GM19395 (cell line): ENCODE data around the gene MLN.
"Not testable (repeated sequence)": the region's sequence is repeated elsewhere in the genome, so short reads cannot be mapped to it uniquely, and the experiment has no call there.

ENCODE experiments used
- ATAC-seq: cut with Tn5 transposase; IDR thresholded peaks from one replicate; pipeline ENCODE4 v1.9.1; 2021; ENCODE audit warnings: mild to moderate bottlenecking, moderate library complexity; ENCODE audit not compliant: unreplicated experiment

The MLN gene

DNA sequence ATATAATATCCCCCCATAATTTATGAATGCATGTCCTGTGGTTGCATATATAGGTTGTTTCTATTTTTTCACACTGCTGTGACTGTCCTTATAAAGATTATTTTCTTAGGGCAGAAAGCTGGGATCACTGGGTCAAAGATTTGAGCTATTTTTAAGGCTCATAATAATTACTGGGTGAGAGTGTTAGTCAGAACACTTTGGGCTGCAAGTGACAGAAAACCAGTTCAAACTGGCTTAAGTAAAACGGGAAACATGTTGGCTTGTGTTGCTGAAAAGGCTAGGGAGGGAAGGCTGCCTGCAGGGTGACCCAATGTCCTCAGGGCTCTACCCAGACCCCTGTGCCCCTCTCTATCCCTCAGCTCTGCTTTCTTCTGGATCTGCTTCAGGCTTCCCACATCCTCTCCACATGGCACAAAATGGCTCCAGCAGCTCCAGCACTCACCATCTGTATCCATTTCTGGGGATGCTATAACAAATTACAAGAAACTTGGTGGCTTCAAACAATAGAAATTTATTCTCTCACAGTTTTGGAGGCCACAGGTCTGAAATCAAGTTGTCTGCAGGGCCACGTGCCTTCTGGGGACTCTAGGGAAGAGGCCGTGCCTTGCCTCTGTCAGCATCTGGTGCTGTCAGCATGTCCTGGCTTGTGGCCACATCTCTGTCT lies 33.1 kb upstream of the MLN start:
- no peak for ATAC-seq

DNA sequence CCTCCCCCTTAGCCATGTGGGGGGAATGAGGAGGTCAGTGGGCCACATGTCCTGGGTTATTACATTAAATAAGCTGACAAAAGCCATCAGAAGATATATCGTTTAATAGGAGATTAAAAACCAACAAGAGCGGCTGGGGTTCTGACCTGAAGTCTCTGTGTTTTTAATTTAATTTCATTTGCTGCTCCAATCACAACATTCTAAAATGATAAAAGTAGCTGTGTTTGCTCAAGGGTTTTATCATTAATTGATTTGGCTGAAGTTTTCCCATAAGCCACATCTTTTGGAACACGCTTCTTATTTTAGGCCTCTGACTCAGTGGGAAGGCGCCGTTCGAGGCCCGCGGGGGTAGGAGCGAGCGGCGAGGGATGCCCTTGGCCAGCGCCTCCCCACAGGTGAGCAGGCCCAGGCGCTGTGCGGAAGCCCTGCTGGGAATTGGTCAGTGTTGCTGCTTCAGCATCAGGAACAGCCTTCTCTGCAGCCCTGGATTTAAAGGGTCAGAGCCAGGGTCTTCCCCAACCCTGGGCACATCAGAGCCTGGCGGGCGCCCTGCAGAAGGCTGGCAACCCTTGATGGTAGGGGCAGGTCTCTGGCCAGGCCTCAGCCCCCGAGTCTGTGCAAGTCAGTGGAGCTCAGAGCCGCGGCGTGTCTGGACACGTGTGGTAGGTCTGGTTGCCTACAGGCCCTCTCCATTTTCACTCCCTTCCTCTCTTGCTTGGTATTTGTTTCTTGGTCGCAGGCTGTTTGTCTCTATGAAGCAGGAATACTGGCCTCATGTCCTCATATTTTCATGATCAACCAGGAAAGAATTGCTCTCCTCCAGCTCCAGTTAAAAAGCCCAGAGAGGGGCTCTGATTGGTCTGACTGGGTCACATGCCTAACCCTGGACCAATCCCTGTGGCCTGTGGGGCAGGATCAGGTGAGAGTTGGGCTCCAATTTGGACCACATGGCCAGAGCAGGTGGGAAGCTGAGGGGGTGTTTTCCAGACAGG lies 30.9 kb upstream of the MLN start:
- no peak for ATAC-seq

DNA sequence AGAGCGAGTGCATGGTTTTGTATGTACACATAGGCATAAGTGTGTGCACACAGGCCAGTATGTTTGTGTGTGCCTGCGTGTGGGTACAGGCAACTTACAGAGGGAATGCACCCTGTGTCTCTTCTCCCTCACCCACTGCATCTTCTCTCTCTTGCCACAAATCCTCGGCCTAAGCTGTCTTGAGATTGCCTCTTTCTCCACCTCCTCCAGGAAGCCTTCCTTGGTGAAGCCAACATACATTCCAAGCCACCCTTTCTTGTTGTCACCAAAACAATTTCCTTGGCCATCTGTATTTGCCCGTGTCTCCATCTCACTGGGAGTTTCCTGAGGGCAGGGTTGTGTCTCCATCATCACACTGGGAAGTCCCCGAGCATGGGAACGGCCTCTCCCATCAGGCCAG lies 29.8 kb upstream of the MLN start:
- no peak for ATAC-seq

DNA sequence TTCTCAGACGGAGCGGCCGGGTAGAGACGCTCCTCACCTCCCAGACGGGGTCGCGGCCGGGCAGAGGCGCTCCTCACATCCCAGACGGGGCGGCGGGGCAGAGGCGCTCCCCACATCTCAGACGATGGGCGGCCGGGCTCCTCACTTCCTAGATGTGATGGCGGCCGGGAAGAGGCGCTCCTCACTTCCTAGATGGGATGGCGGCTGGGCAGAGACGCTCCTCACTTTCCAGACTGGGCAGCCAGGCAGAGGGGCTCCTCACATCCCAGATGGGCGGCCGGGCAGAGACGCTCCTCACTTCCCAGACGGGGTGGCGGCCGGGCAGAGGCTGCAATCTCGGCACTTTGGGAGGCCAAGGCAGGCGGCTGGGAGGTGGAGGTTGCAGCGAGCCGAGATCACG lies 29.0 kb upstream of the MLN start:
- ATAC-seq, result not testable (repeated sequence)

DNA sequence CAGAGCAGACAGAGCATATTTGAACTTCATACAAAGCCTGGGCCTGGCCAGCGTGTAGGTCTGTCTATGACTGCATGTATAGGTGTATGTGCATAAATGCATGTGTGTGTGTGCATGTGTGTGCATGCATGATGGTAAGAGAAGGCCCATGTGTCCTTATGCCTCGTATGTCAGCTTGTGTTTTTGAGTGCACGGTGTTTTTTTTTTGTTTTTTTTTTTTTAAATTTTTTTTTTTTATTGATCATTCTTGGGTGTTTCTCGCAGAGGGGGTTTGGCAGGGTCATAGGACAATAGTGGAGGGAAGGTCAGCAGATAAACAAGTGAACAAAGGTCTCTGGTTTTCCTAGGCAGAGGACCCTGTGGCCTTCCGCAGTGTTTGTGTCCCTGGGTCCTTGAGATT lies 27.9 kb upstream of the MLN start:
- not testable (repeated sequence) for ATAC-seq

DNA sequence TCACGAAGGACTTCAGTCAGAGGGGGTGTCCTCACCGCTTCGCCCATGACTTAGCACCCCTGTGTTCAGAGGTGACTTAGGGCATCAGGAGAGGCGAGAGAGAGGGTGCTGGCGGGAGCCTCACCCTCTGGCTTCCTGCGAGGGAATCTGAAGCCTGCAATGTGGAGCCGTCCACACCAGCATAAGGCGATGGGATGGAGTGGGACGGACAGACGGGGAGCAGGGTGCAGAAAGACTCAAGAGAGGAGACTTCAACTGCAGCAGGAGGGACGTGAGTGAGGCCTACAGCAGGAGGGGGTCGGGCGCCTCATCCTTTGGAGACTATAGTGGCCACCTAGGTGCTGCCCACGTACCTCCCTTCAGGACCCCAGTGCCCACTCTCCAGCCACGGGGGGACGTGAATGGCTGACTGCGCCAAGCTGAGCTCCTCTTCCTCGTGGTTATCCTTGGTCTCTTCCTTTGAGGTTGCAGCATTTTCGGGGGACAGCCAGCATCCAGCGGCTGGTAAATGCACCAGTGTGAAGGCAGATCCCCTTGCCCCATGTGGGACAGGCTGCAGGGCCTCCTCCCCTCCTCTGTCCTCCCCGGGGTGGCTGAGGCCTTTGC lies 26.9 kb upstream of the MLN start:
- no peak for ATAC-seq

DNA sequence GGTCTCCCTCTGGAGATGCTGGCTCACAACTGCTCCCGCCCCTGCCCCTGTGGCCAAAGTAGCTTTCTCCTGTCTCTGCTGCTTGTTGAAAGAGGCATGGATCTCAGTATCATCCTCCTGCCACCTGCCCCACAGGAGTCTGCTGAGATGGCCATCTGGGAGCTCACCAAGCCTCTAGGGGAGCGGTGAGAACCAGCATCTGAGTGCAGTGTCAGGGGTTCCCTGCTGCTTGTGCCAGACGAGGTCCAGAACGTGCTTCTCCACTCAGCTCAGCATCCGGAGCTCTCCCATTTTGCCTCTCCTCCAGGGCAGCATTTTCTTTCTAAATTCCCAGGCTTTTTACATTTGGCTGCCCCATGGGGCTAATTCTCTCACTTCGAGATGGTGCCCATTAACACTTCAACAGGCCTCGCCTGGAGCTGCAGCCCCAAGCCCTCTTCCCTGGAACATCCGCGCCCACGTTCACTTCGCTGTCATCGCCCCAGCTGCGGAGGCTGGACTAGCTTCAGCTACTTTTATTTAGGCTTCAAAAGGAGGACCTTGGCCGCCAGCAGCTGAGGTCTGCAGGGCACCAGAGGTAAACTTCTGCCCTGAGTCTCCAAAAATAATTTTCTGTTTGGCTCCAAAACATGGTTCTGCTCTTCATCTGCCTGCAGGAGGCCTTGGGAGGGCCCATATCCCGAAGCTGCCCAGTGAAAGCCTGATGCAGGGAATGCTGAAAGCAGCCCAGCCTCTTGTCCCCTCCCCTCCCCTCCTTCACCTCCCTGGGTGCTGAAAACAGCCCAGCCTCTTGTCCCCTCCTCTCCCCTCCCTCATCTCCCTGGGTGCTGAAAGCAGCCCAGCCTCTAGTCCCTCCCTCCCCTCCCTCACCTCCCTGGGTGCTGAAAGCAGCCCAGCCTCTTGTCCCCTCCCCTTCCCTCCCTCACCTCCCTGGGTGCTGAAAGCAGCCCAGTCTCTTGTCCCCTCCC lies 25.2 kb upstream of the MLN start:
- ATAC-seq, result no peak

DNA sequence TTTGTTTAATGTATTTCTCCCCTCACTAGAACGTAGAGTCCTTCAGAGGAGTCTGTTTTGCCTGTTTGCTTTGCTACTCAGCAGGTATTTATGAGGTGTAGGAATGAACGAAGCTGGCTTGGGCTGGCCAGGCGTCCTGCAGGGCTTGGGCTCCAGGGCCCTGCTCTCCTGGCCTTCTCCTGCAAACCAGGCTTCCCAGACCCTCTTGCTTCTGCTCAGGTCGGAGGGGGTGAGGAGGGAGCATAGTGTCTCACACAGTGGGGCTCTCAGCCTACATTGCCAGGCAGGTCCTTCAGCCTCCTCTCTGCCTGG lies 24.6 kb upstream of the MLN start:
- ATAC-seq, result no peak

DNA sequence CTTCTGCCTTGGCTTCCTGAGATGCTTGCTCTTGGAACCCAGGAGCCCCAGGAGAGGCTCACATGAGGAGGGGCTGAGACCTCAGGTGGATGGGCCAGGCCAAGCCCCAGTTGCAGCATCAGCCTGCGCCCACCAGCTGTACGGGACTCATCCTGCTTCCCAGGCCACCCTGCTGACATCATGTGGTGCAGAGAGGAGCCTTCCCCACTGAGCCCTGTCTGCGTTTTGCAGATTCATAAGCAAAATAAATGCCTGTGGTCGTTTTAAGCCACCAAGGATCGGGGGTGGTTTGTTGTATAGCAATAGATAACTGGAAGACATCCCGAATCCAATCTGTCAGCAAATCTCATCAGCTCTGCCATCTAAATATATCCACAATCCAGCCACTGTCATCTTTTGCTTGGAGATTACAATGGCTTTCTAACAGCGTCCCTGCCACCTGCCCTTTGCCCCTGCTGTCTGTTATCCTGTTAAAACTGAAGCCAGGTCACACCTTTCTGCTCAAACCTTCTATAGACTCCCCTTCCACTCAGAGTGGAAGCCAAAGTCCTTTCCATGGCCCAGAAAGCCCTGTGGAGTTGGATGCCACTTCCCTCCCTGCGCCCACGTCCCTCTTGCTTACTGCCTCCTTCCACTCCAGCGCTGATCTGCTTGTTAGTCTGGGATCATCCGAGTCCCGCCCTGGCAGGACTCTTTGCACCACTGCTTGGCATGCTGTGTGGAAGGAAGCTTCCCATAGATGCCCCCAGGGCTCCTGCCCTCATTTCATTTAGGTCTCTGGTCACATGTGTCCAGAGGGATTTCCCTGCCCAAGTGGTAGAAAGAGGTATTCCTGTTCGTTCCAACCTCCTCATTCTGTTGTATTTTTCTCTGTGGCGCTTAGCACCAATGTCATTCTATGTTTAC lies 24.0 kb upstream of the MLN start:
- no peak for ATAC-seq

DNA sequence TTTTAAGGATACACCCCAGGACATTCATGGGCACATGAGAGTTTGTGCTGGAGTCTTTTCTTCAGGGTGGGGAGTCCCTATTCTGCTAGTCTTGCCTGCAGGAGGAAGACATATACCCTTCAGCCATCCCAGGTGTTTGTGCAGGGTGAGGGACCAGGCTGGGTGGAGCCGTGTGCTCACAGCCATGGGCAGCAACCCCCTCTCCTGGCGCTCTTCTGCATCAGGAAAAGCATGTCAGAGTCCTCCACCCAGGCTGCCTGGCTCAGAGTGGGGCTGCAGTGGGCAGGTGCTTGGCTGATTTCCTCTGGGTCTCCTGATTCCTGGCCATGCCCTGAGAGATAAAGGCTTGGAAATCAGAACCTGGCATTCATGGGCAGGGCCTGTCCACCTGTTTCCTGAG lies 22.7 kb upstream of the MLN start:
- ATAC-seq, result no peak

DNA sequence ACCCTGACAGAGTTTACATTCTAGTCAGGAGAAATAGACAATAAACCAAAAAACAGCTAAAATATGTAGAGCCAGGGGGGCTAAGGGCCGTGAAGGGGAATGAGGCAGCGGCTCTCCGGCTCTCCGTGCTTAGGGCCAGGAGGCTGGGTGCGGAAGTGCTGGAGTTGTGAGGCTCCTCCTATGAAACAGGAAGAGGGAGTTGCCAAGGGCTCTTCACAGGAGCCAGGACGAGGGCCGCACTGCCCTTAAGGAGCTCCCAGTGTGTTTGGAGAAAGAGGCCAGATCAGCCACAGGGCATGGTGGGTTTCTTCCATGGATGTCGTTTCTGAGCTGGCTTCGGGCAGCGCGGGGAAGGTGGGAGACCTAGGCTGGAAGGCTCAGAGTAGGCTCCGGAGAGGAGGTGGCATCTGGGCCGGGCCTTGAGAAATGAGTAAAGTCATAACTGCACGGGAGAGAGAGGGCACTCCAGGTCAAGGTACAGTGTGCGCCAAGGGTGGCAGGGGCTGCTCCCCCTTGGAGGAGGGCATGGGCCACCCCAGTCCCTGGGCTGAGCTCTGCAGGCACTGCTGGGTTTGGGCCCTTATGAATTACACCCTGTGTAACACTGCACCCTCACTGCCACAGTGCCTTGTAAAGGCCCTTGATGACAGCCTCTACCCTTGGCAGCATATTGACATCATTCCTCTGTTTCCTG lies 20.8 kb upstream of the MLN start:
- ATAC-seq, result no peak

DNA sequence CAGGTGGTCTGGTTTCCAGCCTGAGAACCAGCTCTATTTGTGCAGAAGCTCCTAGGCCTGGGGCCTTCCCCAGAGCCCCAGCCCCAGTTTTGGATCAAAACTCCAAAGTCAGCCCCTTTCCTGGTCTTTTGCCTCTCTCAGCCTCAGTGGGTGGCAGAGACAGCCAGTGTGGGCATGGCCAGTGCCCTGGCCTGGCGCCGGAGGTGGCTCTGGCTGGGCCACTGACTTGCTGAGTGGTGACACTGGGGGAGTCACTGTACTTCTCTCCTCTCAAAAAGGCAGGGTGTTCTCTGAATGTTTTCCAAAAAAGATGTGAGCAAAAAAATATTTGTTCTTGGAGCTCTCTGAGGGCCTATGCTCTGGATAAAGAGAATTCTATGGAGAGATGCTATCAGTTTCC lies 20.0 kb upstream of the MLN start:
- no peak for ATAC-seq

DNA sequence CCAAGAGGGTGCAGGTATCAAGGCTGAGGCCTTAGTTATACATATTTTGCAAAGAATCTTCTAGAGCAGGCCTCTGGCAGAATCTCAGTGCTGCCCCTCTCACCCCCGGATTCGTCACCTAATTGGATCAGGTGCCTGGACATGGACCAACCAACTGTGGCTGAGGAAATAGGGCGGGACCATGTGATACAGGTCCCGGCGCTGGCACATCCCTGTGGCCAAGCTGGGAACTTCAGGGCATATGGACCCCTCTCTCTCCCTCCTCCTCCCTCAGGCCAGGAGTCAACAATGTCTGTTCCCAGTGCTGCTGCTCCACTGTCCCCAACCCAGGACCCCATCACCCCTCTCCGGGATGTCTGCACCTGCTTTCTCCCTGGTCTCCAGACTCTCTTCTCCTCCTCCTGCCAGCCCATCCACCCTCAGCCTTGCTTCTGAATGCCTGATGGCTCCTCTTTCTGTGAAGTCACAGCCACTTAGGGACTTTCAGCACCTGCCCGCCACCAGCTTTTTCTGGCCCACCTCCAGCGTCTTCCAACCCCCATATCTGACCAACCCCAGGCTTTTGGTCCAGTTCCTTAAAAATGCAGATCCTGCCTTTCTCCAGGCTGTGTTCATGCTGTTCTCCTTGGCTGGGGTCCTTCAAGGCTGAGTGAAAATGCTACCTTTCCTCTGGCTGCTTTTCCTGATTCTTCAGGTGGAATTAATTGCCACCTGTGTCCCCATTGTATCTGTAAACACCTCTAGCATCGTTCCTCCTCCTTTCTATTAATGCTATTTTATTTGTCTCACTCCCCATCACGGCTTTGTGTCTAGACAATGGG lies 19.0 kb upstream of the MLN start:
- ATAC-seq, result no peak

DNA sequence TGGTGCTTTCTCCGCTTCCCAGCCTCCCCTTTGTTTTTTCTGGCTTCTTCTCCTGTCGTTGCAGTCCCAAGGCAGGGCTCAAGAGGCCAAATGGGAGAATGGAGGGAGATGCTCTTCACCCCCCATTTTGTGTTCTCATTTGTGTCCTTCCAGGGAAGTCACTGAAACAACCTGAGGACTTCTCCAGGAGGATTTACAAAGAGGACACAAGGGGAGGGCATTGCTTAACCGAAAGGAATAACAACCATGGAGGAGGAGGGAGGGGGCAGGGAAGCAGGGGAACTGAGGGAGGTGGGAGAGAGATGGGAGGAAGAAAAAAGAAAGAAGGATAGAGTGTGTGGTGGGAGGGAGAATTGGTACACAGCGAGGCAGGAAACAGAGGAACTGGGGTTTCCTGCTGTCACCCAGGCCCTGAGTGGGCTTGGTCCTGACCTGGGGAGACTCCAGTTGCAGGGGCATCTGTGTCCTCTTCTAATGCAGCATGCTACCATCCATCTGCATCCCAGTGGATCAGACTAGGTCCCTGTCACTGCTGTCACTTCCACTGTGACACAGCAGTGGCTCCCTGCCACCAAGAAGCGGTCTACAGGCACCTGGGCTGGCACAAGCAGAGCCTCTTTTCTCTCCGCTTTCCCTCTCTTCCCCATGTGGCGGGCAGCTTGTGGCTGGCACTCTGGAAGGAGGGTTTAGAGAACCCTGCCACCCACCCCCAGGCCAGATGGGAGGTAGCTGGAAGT lies 17.1 kb upstream of the MLN start:
- ATAC-seq, result no peak

DNA sequence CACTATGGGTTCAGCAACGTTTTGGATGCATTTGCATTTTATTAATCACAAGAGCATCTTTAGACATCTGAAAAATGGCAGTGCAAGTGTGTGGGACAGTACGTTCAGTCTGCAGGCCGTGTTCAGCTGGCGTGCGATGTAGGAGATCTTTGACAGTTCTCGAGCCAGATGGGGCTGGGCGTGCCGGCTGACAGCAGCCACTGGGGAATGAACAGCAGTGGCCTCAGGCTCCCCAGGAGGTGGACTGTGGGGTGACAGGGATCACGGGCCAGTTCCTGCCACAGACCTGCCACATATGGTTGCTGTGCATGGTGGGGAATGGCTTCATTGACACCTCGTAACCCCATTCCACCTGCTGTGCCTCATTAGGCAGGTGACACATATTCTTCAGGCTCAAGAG lies 16.4 kb upstream of the MLN start:
- ATAC-seq, result no peak

DNA sequence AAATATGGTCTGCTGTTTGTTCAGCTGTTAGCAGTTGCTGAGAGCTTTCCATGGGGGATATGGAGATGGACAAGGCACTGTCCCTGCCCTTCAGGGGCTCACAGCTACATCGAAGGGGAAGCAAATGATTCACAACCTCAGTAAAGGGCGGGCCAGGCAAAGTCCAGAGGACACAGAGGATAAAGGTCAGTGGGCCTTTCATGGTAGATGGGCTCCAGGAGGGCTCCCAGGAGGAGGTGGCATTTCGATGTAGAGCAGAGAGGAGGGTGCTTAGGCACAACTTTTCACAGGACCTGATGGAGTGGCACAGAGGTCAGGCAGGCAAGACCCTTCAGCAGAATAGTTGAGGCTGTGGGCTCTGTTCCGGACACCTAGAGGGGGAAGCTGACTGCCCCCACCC lies 15.2 kb upstream of the MLN start:
- no peak for ATAC-seq

DNA sequence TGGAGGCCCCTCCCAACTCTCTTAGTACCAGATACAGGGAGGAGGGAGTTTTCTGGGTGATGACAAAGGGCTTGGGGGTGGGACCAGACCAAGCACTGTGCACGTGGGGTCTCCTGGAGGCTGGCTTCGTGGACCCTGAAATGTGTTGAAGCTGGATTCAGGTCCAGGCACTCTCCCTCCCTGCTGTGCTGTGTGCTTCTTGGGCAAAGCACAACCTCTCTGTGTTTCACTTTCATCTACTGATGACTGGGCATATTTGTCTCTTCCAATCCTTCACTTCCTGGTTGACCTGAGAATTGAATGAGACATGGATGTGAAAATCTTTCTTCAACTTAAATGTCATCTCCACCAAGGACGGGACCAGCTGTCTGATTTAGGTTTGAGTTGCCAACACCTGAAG lies 14.5 kb upstream of the MLN start:
- ATAC-seq, result no peak

DNA sequence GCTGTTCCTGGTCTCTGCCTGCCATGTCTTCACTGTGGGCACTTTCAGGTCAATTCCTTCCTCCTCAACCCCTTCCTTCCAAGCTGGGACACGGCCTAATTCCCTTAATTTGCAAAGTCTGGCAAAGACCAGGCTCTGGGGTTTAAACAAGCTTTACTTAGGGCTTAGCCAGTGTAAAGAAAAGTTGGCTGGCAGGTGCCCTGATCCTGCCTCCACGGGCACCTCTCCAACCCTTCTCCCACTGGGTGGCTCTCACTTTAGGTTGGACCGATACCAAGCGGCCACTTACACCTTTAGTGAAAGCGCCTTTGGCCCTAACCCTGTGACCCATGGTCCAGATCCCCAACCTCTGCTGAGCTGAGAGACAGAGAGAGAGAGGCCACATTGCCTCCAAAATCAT lies 13.7 kb upstream of the MLN start:
- no peak for ATAC-seq
